ENCODE results near the gene ANKRD9.

The ANKRD9 gene

GRCh38 chr14:102471921-102472790 lies 37.4 kb downstream of the ANKRD9 start:
- no peak for DNase-seq

GRCh38 chr14:102469261-102469660 lies 40.3 kb downstream of the ANKRD9 start:
- no peak for DNase-seq

DNA sequence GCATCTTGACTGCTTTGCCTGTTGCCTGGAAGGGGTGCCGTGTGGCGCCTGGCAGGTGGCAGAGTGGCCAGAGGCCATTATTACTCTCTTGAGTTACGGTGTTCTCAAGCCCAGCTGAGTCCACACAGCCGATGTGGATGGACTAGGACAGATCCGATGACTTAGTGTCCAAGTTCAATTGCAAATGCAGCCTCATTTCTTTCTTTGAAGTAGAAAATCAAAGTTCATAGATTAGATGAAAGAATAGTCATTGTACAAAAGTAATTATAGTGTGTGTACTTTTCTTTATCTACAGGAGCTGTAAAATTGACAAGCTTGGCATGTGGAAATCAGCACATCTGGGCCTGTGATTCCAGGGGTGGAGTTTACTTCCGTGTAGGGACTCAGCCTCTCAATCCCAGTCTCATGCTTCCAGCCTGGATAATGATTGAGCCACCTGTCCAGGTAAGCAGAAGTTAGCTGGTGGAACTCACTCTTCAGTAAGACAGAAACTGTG lies 44.7 kb downstream of the ANKRD9 start:
- DNase-seq: no peak

DNA sequence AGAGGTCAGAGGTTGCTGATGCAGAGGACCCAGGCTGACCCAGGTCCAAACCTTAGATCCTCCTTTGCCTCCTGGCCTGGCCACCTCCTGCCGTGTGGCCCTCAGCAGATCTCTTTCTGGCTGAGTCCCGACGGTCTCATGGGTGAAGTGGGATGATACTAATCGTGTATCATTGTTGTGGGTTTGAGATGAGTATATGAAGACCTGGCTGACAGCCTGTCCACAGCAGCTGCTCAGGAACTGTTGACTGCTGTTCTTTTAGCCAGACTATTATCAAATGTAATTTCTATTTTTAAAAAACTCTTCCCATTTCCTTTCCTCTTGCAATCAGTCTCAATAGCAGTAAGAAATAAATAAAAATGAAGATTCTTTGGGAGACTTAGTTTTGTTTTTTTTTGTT lies 45.6 kb downstream of the ANKRD9 start:
- DNase-seq: no peak

GRCh38 chr14:102462391-102462790 lies 47.2 kb downstream of the ANKRD9 start:
- DNase-seq: no peak

- DNase-seq: no peak
Observed at GRCh38 chr14:102461490-102462338, 47.9 kb downstream of the ANKRD9 start.

- no peak for DNase-seq
Observed at GRCh38 chr14:102457509-102457908, 52.1 kb downstream of the ANKRD9 start.

DNA sequence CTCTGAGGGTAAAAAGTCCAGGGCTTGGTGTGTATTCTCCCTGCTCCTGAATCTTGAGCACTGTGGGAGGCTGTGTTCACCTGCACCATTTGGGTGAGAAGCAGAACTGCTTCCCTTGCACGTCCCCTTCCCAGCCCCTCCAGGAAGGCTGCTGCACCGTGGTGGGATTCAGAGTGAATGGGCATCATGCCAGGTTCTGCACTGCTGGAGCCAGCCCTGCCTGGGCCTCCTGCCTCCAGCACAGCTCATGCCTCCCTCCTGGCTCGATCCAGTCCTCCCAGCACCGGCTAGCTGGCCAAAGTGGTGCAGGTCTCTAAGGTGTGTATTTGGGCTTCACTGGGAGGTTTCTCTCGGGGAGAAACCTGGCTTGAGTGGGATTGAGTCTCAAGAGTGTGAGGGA lies 54.9 kb downstream of the ANKRD9 start:
- DNase-seq: no peak

GRCh38 chr14:102452302-102452701 lies 57.3 kb downstream of the ANKRD9 start:
- no peak for DNase-seq
